GM12891 (cell line): ENCODE measurements around the gene RPL9.

Source experiments
- POLR2A ChIP-seq: IDR thresholded peaks from 2 replicates; pipeline ENCODE4 v1.6.1; 2011; ENCODE audit warnings: low read depth, low read length, control low read depth
- POLR2AphosphoS5 ChIP-seq: IDR thresholded peaks from 2 replicates; pipeline ENCODE4 v1.6.1; 2011; ENCODE audit warnings: low read depth, low read length, control low read depth
- POU2F2 ChIP-seq: IDR thresholded peaks from 2 replicates; pipeline ENCODE4 v1.6.1; 2011; ENCODE audit warnings: low read depth, mild to moderate bottlenecking, control low read depth, low read length, moderate library complexity

DNA sequence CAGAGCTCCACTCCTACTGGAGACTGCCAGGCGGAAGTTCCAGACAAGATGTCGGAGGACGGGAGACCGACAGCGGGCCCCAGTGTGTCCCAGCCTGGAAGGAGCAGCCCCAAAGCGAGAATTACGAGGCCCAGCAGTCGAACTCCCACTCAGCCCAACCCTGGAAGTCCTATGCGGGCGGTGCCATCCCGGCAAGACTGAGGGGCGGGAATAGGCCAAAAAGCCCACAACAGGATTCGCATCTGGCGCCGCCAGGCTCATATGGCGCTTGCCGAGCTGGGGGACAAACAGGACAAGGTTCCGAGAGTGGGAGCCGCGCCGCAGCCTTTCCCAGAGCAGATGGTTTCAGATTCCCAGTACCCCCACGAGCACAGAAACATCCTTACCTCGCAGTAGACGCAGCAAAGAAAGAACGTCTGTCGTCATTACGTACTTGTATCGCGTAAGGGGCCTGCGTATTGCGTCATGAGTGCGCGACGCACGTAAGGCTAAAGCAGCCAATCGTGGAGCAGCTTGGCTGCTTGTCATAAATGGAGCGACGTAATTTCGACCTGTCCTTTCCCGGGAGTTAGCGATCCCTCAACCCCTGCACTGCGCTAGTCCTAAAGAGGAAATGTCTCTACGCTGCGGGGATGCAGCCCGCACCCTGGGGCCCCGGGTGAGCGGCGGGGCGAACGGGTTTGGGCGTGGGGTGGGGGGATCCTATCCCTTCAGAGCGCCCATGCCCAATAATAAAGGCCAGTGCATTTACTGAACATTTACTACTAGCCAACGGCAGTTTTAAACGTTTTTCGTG lies at the start of gene RPL9, which contains the start of gene LIAS:
- TF ChIP-seq POLR2AphosphoS5 (peak; percentile 99), POLR2A (peak; percentile 99), POU2F2 (peak; percentile 89)
